KOPT-K1 (cell line): Measurements from ENCODE around the gene ANKRD17.

Experiments used
- H3K27ac ChIP-seq: fragments of 200-600 bp; sonication (generic); 2 replicates; pipeline ENCODE4 v1.5.1; 2016; ENCODE audit warnings: antibody characterized with exemption, mild to moderate bottlenecking, low read depth, low read length; ENCODE audit not compliant: poor library complexity, severe bottlenecking
- H3K36me3 ChIP-seq: fragments of 200-600 bp; sonication (generic); 2 replicates; pipeline ENCODE4 v1.5.1; 2017; ENCODE audit warnings: antibody characterized with exemption, mild to moderate bottlenecking, low read length, moderate library complexity; ENCODE audit not compliant: insufficient read depth
- H3K9me3 ChIP-seq: fragments of 200-600 bp; sonication (generic); 2 replicates; pipeline ENCODE4 v1.5.1; 2017; ENCODE audit warnings: antibody characterized with exemption, low read length, mild to moderate bottlenecking; ENCODE audit not compliant: insufficient read depth, poor library complexity, severe bottlenecking

Gene ANKRD17

DNA sequence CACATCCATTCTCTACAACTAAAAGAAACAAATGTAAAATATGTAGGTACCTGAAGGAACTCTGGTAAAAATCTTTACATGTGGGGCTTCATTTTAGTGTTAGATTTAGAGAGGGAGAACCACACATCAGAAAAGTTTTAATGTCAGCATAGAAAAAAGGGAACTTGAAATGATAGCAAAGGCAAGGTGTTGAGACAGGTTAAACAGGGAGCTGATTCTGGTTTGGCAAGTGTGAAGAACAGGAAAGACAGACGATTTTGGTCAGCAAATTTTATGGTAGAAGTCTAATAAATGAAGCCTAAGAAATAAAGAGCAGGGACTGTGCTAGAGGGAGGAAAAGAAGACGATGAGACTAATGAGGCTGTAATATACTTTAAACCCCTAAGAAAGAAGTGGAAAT is 121.5 kb downstream of the ANKRD17 start:
- Histone ChIP-seq H3K27ac (no peak overlapping the region), H3K36me3 (peaks cover 96% of the 10 kb centered on the region), H3K9me3 (no peaks in the 10 kb centered on the region)

DNA sequence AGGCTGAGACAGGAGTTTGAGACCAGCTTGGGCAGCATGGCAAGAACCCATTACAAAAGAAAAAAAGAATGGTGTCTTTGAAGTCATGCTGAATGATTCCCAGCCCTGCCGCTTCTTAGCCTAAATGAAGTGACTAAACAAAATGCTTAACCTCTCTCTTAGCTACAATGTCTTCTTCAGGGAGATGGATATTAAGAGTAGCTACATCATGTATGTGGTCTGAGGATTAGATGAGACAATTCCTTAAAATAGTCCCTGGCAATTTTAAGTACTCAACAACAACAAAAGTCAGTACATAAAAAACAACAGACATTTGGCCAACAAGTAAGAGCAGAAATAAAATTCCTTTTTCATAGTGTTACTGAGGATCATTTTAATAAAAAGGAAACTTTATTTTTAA is 124.8 kb downstream of the ANKRD17 start:
- peaks cover 90% of the 10 kb centered on the region for H3K36me3 ChIP-seq
- H3K9me3 ChIP-seq, result no peaks in the 10 kb centered on the region
- H3K27ac ChIP-seq, result no peak overlapping the region

DNA sequence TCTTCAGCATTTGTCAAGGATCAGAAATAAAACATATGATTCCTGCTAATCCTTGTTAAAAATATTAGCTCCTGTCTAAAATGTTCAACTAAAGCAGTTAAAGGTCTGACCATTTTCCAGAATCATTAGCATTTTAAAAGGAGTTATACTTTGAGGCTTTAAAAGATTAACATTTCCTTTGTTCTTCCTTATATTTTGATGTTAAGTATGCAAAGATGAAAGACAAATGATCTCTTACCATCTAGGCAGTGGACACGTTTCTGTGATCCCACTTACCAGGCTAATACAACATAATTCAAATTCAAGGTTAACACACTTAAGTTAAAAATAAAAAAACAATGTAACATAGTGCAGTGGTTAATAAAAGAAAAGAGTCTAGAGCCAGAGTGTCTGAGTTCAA is 127.3 kb downstream of the ANKRD17 start:
- peaks cover 92% of the 10 kb centered on the region for H3K36me3 ChIP-seq
- H3K9me3 ChIP-seq, result no peaks in the 10 kb centered on the region
- no peak overlapping the region for H3K27ac ChIP-seq

DNA sequence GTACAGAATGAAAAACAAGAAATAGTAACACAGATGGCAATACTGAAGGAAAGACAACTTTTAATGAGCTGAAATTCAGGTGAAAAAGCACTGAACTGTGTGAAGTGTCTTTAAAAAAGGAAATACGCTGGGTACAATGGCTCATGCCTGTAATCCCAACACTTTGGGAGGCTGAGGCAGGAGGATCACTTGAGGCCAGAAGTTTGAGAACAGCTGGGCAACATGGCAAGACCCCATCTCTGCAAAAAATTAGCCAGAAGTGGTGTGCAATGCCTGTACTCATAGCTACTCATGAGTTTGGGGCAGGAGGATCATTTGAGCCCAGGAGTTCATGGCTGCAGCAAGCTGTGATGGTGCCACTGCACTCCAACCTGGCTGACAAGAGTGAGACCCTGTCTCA is 129.3 kb downstream of the ANKRD17 start:
- Histone ChIP-seq H3K9me3 (no peaks in the 10 kb centered on the region), H3K27ac (no peak overlapping the region), H3K36me3 (peaks cover 93% of the 10 kb centered on the region)

DNA sequence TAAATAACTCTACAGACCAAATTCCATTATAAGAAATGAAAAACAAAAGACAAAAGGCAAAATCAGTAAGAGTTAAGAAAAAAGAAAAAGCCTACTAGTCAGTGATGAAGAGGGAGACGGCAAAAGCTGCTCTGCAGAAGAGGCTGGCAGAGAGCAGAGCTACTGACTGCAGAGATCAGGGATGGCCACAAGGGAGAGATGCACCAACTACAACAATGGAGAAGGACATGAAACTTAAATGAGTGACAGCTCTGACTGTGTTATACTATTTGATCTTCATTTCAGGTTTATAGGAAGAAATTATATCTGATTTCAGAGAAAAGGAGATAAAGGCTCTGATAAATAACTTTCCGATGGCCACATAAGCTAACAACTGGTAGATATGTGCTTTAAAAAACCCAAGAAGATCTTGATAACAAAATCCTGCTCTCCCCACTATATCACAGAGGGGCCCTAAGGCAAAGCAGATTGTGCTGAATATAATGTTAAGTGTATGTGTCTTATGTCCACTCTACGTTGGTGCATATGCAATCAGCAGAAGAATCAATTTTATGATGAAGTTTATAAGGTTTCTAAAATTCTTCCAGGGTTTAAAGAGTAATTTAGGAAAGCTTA is 130.7 kb downstream of the ANKRD17 start:
- Histone ChIP-seq H3K36me3 (peaks cover 94% of the 10 kb centered on the region), H3K27ac (no peak overlapping the region), H3K9me3 (no peaks in the 10 kb centered on the region)

DNA sequence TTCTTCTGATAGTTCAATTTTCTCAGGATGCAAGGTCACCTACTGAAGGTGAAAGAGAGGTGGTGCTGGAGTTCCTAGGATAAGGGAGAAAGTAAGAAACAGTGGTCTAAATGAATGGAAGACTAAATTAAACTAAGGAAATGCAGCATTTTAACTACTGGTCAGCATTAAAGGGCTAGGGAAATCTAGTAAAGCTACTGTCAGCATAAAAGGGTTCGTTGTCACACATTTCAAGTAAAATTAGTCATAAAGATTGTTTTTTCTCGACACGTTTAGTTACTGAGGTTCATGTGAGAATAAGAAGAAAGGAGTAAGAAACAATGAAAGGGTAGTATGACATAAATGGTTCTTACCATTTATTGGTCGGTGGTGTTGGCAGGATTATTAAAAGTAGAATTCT is 149.1 kb downstream of the ANKRD17 start:
- Histone ChIP-seq H3K36me3 (peaks cover 97% of the 10 kb centered on the region), H3K9me3 (no peaks in the 10 kb centered on the region), H3K27ac (no peak overlapping the region)

DNA sequence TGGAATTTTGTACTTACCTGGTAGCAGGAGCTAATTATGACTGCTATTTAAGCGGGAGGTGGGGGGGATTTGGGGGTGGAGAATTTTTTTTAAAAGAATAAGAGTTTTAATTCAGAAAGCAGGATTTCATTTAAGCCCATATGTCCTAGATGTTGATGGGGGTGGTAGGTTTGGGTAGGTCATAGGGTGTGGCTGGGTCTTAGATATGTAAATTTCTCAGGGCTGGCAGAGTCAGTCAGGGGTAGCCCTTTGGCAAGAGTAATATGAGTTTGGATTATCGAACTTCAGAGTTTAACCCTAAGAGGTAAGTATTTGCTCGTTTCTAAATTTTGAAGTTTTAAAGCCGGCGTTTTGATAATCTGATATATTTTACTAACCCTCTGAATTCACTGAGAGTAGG is 153.9 kb downstream of the ANKRD17 start:
- Histone ChIP-seq H3K27ac (no peak overlapping the region), H3K9me3 (no peaks in the 10 kb centered on the region), H3K36me3 (peaks cover 97% of the 10 kb centered on the region)

DNA sequence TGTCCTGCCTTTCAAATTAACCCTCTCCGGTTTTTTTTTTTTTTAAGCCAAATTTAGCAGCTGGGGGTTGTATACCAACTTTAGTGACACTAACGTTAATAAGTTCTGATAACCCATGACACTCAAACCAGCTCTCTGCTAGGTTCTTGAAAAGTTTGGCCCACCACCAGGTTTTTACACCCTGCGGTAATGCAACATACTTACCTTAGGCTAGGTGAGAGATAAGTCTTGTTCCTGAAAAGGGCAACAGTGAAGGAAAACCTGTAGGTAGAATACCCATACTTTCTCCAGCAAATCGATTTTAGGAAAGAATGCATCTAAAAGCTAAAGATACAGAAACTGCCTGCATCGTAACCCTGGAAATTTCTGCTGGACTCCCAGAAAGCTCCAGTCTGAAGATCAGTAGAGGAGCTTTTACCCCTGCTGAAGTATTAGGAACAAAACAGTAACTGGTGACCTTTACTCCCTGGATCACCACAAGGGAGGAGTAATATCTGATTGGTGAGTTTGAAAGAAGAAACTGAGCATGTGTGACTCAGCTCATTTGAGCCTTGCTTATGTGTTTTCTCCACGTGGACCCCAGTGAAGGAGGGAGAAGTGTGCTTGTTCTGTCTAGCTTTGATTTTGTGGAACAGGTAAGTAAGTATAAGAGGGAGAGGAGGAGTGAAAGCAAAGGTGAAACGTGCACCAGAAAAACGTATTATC is 154.6 kb downstream of the ANKRD17 start:
- H3K9me3 ChIP-seq, result no peaks in the 10 kb centered on the region
- no peak overlapping the region for H3K27ac ChIP-seq
- peaks cover 97% of the 10 kb centered on the region for H3K36me3 ChIP-seq

DNA sequence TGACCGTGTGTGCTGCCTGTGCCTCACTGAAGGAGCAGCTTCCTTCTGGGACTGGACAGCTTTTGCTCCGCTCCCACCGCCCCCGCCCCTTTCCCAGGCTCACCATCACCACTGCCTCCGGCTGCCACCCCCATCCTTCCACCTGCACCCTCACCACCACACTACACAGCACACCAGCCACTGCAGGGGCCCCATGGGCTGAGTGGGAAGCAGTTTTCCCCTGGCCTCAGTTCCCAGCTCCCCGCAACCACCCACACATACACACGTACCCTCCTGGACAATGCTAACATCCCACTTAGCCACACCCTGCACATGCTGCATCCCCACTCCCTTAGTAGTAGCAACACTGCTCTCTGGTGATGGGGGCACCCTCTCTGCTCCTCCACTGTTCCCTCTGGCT is 159.5 kb downstream of the ANKRD17 start:
- Histone ChIP-seq H3K9me3 (no peaks in the 10 kb centered on the region), H3K27ac (no peak overlapping the region), H3K36me3 (peaks cover 97% of the 10 kb centered on the region)

DNA sequence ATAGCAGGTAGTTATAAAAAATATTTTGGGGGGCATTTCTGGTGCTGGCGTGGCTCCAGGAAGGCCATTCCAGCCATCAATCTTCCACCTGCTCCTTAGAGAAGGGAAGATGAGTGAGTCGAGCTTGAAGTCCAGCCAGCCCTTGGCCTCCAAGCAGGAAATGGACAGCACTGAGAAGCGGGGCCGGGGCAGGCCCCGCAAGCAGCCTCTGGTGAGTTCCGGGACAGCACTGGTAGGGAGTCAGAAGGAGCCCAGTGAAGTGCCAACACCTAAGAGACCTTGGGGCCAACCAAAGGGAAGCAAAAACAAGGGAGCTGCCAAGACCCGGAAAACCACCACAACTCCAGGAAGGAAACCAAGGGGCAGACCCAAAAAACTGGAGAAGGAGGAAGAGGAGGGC is 159.9 kb downstream of the ANKRD17 start:
- Histone ChIP-seq H3K36me3 (peaks cover 97% of the 10 kb centered on the region), H3K9me3 (no peaks in the 10 kb centered on the region), H3K27ac (no peak overlapping the region)

DNA sequence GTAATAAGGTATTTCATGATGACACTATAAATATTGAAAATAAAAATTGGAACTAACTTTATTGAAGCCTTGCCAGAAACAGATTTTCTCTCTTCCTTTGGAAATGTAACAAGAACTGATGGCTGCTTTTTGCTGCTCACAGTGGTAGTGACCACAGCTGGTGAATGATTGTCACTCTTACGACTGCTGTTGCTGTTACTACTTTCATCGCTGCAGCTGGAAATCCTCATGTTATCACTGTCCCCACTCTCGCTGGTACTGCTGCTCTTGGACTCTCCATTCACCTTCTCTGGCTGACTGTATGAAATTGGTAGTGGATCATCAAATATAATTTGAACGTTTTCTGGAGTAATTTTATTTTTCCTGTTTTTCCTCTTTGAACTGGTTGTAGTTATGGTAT is 160.6 kb downstream of the ANKRD17 start:
- peaks cover 99% of the 10 kb centered on the region for H3K36me3 ChIP-seq

DNA sequence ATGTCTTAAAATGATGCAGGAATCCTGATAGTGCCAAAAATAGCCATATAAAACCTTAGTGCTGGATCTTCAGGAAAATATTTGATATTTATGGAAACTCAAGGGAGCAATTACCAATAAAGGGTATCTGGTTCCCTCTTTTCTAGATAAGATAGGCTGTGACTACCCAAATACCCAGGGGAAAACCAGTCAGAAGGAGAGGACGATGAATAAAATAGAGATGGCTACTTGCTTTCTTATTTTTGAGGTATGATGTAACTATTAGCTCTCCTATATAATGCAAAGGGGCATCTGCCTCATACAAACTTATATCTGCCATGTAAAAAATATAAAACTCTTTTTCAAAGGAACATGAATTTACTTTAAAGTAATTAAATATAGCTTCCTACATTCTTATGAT is 165.7 kb downstream of the ANKRD17 start:
- Histone ChIP-seq H3K36me3 (peaks cover 91% of the 10 kb centered on the region), H3K27ac (no peak overlapping the region), H3K9me3 (no peaks in the 10 kb centered on the region)

More for the DNA sequence above, 160.6 kb downstream of the ANKRD17 start:
- Histone ChIP-seq H3K9me3 (no peaks in the 10 kb centered on the region), H3K27ac (no peak overlapping the region)

DNA sequence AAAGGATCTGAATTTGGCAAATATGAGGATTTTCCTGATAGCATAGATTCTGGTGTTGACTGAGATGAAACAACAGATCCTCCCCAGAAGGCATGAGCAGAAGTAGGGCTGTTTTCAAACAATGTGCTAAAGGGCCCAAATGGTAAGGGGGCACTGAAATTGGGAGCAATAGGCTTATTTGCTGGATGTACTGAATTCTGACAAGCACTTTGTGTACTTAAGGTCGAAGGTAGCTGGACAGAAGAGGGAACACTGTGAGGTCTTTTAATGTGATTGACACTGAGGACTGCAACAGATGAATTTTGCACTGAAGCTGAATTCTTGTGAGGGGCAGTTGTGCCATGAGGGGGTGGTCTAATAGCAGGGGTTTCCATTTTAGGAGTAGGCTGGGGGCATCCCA is 167.9 kb downstream of the ANKRD17 start:
- peaks cover 79% of the 10 kb centered on the region for H3K36me3 ChIP-seq
- H3K27ac ChIP-seq, result no peak overlapping the region
- H3K9me3 ChIP-seq, result no peaks in the 10 kb centered on the region

DNA sequence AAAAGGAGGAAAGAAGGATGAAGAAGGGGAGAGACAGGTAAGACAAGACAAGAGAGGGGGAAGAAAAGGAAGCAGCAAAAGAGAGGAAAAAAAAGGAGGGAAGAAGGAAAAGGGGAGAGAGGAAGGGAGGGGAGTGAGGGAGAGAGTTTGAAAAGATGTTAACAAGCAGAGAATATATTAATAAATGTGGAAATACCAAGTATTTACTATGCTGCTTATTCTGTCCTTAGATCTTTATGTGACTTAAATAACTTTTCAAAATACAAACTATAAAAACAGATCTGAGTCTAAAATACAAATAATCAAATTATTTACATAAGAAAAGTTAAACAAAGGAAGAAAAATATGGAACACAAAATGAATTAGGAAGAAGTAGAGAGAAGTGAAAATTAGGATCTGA is 170.7 kb downstream of the ANKRD17 start:
- H3K9me3 ChIP-seq, result no peaks in the 10 kb centered on the region
- peaks cover 78% of the 10 kb centered on the region for H3K36me3 ChIP-seq

DNA sequence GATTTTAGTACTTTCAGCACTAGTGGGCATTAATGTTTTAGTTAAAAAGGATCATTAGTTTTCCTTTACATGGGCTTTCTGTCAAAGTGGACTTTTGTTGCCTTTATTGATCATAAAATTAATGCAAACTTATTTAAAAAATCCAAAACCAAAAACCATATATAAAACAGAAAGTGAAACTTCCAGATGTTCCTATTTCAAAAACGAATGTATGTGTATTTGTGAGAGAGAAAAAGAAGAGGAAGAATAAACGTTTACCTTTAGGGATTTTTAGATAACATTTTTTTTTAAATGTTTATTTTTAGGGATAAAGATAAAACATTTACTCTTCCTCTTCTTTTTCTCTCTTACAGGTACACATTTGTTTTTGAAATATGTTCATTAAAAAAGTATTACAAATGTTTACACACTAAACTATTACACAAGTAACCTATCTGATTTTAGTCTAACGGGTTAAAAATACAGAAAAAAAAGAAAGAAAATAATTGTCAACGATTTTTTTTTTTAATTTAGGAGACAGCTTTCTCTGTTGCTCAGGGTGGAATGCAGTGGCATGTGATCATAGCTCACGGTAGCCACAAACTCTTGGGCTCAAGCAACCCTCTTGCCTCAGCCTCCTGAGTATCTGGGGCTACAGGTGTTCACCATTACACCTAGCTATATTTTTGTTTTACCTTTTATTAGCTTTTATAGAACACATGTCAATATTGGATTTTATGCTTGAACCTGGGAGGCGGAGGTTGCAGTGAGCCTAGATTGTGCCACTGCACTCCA is 172.3 kb downstream of the ANKRD17 start:
- Histone ChIP-seq H3K36me3 (peaks cover 77% of the 10 kb centered on the region), H3K27ac (peak overlapping the region; percentile 47), H3K9me3 (no peaks in the 10 kb centered on the region)

More for the DNA sequence above, 170.7 kb downstream of the ANKRD17 start:
- H3K27ac ChIP-seq, result no peak overlapping the region
